ENCODE measurements around the gene MRPL41.
"Not testable (repeated sequence)": the region's sequence is repeated elsewhere in the genome, so short reads cannot be mapped to it uniquely, and the experiment has no call there.

Gene MRPL41

DNA sequence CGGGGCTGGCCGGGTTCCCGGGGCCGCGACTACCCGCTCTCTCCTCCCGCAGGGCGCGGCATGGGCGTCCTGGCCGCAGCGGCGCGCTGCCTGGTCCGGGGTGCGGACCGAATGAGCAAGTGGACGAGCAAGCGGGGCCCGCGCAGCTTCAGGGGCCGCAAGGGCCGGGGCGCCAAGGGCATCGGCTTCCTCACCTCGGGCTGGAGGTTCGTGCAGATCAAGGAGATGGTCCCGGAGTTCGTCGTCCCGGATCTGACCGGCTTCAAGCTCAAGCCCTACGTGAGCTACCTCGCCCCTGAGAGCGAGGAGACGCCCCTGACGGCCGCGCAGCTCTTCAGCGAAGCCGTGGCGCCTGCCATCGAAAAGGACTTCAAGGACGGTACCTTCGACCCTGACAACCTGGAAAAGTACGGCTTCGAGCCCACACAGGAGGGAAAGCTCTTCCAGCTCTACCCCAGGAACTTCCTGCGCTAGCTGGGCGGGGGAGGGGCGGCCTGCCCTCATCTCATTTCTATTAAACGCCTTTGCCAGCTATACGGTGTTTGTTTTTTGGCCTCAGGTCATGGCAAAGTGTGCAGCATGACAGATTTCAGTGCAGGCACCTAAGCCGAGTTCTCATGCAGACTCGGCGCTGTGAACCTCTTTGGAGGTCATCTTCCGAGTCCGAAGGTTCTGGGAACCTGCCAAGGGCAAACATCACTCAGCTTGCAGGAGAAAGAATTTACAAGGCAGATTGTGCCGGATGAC is 516 bp downstream of the MRPL41 start:
- no peak for DNase-seq (ENCODE audit: low read depth in 2 of 2)

GRCh38 chr9:137553654-137554053 is 2.0 kb downstream of the MRPL41 start:
- not testable (repeated sequence) for DNase-seq (ENCODE audit: low read depth in 2 of 2)

GRCh38 chr9:137554349-137554748 is 2.7 kb downstream of the MRPL41 start:
- no peak for DNase-seq (ENCODE audit: low read depth in 2 of 2)

- no peak for DNase-seq (ENCODE audit: low read depth in 2 of 2)
Measured at GRCh38 chr9:137555179-137555578, 3.5 kb downstream of the MRPL41 start.

GRCh38 chr9:137556069-137556838 is 4.6 kb downstream of the MRPL41 start:
- no peak for DNase-seq (ENCODE audit: low read depth in 2 of 2)

DNA sequence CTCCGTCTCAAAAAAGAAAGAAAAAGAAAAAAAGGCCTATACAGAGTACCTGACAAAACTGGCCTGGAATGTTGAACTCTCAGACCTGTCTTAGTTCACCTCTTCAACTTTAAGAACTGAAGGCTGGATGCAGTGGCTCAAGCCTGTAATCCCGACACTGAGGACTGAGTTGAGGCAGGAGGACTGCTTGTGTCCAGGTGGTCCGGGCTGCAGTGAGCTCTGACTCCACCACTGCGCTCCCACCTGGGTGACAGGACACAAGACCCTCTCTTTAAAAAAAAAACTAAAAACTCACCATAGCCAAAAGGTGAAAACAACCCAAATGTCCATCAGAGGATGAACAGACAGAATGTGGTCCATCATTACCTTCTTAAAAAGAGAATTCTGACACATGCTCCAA is 6.4 kb downstream of the MRPL41 start:
- no peak for DNase-seq (ENCODE audit: low read depth in 2 of 2)

DNA sequence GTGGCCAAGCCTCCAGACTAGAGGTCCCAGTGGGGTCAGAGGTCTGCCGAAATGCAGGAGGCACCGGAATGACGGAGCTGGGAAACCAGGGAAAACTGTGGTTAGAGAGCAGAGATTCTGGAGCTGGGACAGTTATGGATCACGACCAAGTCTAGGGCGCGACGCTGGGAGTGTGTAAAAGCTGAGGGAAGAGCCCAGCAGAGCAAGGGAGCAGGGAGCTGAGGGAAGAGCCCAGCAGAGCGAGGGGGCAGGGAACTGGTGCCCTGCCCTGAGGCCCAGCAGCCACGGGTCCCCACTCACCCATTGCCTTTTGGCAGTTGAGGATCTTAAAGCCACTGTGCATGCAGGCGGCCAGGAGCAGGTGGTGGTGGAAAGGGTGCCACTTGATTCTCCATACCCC is 12.5 kb downstream of the MRPL41 start:
- DNase-seq (ENCODE audit: low read depth in 2 of 2) = no peak

DNA sequence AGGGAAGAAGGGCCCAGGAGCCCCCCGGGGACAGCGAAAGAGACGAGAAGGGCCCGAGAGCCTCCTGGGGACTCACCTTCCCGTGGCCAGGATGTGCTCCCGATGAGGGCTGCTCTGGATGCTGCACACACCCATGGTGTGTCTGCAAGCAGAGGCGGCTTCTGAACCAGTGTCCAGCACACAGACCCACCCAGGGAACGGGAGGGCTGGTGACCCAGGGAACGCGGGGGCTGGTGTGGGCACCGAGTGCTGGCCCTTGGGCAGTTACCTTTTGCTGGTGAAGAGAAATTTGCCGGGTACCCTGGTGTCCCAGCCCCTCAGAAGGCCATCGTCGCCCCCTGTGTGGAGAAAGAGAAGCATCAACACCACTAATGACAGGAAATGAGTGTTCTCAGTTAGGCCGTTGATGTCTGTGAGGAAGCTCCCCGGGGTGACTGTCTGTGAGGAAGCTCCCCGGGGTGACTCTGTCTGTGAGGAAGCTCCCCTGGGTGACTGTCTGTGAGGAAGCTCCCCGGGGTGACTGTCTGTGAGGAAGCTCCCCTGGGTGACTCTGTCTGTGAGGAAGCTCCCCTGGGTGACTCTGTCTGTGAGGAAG is 13.2 kb downstream of the MRPL41 start:
- no peak for DNase-seq (ENCODE audit: low read depth in 2 of 2)

DNA sequence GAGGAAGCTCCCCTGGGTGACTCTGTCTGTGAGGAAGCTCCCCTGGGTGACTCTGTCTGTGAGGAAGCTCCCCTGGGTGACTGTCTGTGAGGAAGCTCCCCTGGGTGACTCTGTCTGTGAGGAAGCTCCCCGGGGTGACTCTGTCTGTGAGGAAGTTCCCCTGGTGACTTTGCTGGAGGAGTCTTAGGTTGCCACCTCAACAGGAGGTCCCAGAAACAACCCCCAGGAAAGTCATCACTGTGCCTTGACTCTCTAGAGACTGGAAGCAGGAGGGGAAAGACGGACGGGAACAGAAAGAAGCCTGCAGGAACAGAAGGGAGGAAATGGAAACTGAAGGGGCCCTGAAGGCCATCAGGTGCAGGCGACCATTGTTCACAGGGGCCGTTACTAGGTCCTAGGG is 16.8 kb downstream of the MRPL41 start:
- not testable (repeated sequence) for DNase-seq (ENCODE audit: low read depth in 2 of 2)

DNA sequence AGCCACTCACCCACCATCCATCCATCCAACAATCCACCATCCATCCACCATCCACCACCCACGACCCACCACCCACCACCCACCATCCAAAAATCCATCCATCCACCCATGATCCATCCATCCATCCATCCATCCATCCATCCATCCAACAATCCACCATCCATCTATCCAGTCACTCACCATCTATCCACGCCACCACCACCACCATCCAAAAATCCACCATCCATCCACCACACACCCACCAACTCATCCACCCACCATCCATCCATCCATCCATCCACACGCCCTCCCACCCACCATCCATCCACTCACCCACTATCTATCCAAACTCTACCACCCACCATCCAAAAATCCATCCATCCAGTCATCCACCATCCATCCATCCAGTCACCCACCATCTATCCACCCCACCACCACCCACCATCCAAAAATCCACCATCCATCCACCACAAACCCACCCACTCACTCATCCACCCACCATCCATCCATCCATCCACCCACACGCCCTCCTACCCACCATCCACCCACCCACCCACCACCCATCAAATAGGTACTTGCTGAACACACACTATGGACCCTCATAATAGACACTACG is 18.0 kb downstream of the MRPL41 start:
- no peak for DNase-seq (ENCODE audit: low read depth in 2 of 2)

GRCh38 chr9:137570566-137570965 is 18.9 kb downstream of the MRPL41 start:
- DNase-seq (ENCODE audit: low read depth in 2 of 2) = no peak

DNA sequence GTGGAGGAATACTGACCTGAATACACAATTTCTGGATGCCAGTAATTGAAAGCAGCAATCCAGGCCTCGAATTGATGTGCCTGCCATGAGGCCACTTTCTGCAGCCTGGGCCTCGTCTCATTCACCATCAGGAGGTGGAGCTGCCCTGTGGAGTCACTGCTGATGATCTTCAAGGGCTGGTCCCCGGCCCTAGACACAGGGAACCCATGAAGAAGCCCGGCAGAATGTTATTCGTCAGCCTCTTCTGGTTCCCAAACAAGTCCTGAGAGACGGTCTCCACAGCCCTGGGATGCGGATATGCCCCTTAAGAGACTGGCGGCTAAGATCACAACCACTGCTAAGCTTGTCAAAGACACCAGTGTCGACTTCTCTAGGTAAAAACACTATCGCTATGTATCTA is 22.5 kb downstream of the MRPL41 start:
- DNase-seq (ENCODE audit: low read depth in 2 of 2) = no peak

- DNase-seq (ENCODE audit: low read depth in 2 of 2) = no peak
Measured at GRCh38 chr9:137575364-137575715, 23.7 kb downstream of the MRPL41 start.

DNA sequence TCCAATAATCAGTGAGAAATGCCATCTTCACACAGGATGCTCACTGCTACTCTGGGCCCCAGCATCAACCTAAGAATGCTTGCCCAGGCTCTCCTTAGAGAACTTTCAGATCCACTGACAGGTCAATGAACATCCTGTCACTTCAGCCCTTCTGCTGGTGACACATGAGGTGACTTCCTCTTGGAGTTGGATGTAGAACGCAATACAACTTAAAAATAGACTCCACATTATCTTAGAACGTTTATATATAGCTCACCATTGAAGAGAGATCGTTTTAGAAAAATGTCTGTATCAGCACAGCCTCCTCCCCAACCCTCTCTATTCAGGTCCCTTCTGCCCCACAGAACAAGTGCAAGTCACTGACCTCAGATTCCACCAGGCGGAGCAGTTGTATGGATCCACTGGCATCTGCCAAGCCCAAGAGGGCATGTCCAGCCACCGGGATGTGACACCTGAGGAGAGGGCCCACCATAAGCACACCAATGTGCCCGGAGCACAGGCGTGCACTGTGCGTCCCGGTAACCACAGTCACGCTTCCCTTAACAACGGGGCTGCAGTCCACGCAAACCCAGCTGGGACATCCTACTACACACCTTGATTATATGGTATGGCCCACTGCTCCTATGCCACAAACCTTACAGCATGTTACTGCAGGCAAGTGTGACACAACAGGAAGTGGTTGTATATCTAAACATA is 24.2 kb downstream of the MRPL41 start:
- DNase-seq (ENCODE audit: low read depth in 2 of 2) = no peak

DNA sequence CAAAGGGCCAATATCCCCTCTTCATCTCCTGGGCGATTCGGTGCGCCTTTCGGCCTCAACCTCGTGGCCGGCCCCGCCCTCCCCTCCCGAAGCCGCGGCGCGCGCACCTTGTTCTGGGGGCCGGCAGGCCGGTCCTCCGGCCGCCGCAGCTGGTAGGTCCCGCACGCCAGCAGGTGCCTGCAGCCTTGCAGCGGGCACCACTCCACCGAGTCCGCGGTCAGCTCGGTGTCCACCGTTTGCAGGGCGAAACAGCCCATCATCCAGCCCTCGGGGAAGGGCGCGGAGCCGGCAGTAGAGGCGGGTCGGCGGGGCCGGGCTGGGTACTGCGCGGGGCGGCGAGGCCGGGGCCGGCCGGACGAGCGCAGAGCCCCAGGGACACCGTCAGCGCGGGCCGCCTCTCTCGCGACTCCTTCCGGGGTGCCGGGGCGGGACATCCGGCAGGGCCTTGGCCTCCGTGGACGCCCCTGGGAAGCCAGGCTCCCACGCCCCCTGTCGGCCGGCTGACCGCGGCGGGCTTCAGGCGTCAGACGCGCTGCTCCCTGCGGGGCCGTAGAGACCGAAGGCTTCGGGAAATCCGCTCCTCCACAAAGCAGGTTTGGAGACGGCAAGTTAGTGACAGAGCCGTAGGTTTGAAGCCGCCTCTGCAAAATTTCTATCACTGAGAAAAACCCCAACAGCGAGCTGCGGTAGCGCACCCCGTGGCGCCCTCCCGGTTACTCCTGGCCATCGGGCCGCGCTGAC is 27.0 kb downstream of the MRPL41 start, which contains the start of gene DPH7:
DPH7 (minus strand) TSS at position 408 of the 741 bp plus-strand sequence; CDS start at position 260, 148 bp downstream.
- peak; percentile 92 to 96 for DNase-seq (ENCODE audit: low read depth in 2 of 2)

DNA sequence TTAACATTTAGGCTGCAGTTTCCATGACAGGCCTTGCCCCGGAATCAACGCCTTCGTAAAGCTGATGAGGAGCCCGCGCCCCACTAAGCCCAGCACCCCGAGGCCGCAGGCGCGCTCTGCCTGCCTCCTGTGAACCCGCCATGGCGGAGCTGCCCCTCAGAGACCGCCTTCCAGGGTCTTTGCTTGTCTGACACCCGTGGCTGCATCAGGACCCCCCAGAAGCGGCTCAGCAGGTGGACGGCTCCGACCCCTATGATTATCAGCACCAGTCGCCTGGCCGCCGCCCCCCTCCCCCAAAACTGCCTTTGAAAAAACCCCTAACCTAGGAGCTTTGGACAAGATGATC is 27.6 kb downstream of the MRPL41 start:
- DNase-seq (ENCODE audit: low read depth in 2 of 2) = no peak

DNA sequence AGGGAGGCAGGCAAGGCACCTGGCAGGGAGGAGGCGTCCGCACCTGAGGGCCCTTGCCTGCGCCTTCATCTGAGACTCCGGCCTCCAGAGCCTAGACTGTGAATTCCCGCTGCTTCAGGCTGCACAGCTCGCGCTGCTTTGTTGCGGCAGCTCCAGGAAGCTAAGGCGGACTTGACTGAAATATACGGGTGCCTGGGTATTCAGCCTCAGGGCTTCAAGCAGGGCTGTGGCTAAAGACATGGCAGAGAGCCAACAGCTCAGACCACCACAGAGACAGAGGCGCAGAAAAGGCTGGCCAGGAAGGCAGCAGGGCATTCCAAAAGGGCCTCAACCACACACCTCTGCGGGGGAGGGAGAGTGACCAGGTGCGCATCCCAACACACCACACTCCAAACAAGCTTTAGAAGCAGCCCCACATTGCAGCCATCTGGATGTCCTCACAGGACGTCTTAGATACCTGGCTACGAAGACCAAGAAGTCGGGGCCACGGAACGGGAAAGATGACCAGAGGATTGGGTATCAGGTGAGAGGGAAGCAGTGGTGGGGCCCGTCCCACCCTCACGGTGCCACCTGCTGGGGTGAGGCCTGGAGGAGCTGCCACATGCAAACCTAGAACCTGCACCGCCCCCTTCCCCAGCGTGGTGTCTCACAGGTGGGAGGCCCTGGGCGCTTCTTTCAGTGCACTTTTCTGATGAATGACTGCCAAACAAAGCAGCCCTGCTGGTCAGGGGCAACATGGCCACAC is 28.7 kb downstream of the MRPL41 start:
- no peak for DNase-seq (ENCODE audit: low read depth in 2 of 2)

DNA sequence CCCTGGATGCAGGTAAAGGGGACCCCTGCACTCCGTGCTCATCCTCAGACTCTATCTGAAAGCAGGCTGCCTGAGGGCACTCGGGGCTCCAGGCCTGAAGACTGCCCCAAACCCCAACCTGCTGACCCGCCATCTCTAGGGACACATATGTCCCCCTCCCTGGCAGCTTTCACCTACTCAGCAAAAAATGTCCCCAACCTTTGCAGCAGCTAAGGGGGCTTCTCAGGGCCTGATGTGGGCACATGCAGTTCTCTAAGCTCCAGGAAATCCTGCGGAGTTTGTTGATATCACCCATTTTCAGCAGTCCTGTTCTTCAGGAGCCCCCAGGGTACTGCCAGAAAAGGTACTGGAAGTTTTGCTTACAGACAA is 29.3 kb downstream of the MRPL41 start:
- DNase-seq (ENCODE audit: low read depth in 2 of 2) = no peak

DNA sequence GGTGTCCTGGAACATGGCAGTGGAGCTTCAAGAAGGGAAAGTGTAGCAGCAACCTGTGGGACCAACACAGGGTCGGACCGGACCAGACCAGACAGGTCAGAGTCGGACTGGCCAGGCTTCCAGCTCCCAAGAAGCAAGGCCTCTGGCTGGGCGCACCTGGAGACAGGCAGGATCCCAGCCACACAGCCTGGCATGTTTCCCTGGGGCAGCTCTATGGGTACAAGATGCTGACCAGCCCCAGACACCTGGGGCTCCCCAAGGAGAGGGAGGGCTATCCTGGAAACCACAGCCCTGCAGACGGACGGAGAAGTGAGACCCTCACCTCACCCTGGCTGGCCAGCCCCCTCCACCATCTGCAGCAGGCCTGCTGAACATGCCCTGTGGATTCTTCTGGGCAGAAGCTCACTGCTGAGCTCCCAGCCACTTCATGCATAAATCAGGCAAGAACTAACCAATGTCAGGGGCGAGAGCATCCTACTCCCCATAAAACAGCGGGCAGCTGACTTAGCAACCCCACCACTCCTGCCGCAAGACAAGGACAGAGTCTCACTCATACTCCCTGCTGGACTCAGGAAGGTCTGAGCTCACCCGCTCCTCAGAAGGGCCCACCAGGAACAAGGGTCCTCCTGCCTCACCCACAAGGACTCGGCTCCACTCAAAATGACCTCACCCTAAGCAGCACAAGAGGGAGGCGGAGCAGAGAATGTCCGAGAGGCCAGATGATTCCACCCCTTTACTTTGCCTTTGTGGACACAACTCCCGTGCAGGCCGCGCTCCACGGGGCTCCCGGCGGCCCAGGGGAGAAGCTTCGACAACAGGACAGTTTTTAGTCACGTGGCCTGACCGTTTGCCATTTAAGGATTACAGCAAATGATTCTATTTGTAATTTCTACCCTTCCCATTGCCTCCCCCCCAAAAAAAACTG is 29.9 kb downstream of the MRPL41 start:
- DNase-seq (ENCODE audit: low read depth in 2 of 2) = no peak
